ENCODE measurements around the gene DTX4.
"Not testable (repeated sequence)": the region's sequence is repeated elsewhere in the genome, so short reads cannot be mapped to it uniquely, and the experiment has no call there.

The DTX4 gene

GRCh38 chr11:59171508-59172322, at the start of gene DTX4:
TSS of gene DTX4 (plus strand) at chr11:59172132. CDS start at chr11:59172596, 464 bp downstream.
- peak; percentile 52 to 84 for DNase-seq

- DNase-seq, result peak; percentile 27 to 36
These were observed 36.1 kb upstream of the DTX4 start for GRCh38 chr11:59135648-59136461.

GRCh38 chr11:59136551-59136950, 35.4 kb upstream of the DTX4 start:
- not testable (repeated sequence) for DNase-seq

- DNase-seq, result no peak
These were observed 34.7 kb upstream of the DTX4 start for GRCh38 chr11:59137190-59137589.

- no peak for DNase-seq
These were observed 33.3 kb upstream of the DTX4 start for GRCh38 chr11:59138643-59139042.

- no peak for DNase-seq
These were observed 30.7 kb upstream of the DTX4 start for GRCh38 chr11:59141191-59141590.

GRCh38 chr11:59141673-59142460, 30.1 kb upstream of the DTX4 start:
- peak in 1 of 2 experiments; percentile 72 for DNase-seq

GRCh38 chr11:59142530-59143507, 29.1 kb upstream of the DTX4 start, which contains the start of gene FAM111A:
TSS of gene FAM111A (plus strand) at chr11:59142856. CDS start at chr11:59148873, 6,017 bp downstream.
- DNase-seq, result peak; percentile 87 to 96

- no peak for DNase-seq
These were observed 27.8 kb upstream of the DTX4 start for GRCh38 chr11:59144096-59144495.

GRCh38 chr11:59144579-59145345, 27.2 kb upstream of the DTX4 start:
- DNase-seq, result peak; percentile 87 to 94

GRCh38 chr11:59145534-59145933, 26.4 kb upstream of the DTX4 start:
- DNase-seq, result no peak

GRCh38 chr11:59151761-59152160, 20.2 kb upstream of the DTX4 start:
- no peak for DNase-seq

- DNase-seq, result no peak
These were observed 19.5 kb upstream of the DTX4 start for GRCh38 chr11:59152312-59152951.

GRCh38 chr11:59154610-59155009, 17.3 kb upstream of the DTX4 start:
- DNase-seq, result no peak

GRCh38 chr11:59157433-59157832, 14.5 kb upstream of the DTX4 start:
- no peak for DNase-seq

- DNase-seq, result peak in 1 of 2 experiments; percentile 59
These were observed 13.5 kb upstream of the DTX4 start for GRCh38 chr11:59158206-59159068.

GRCh38 chr11:59164028-59164427, 7.9 kb upstream of the DTX4 start:
- no peak for DNase-seq

GRCh38 chr11:59172345-59173079, 580 bp downstream of the DTX4 start:
- DNase-seq, result no peak

All from SW 1271 (cell line).